Esophagus squamous epithelium (tissue), 5 donors: ENCODE data around the gene CAP2. TPM values are rescaled to one million over a fixed set of nuclear protein-coding genes. Genes with fewer than 3 reads are reported as not detected.

Source experiments
- DNase-seq: peaks from one replicate; lab custom pipeline; 2025; lab: John Stamatoyannopoulos, UW
- H3K27ac ChIP-seq, 4 donors: fragments of 200-600 bp; sonication (generic); one replicate each; pipeline ENCODE4 v1.5.1; 2016 to 2019; ENCODE audit warnings: mild to moderate bottlenecking in 1 of 4
- H3K27me3 ChIP-seq, 4 donors: fragments of 200-600 bp; sonication (generic); 1 replicate in 3 of 4; 2 replicates in 1 of 4; pipeline versions ENCODE4 v1.5.1 to v1.6.0; 2017 to 2021; ENCODE audit warnings: antibody characterized with exemption in 1 of 4
- H3K36me3 ChIP-seq, 3 donors: fragments of 200-600 bp; sonication (generic); one replicate each; pipeline ENCODE4 v1.5.1; 2016 to 2019
- H3K4me1 ChIP-seq, 3 donors: fragments of 200-600 bp; sonication (generic); one replicate each; pipeline ENCODE4 v1.5.1; 2017 to 2019
- H3K4me3 ChIP-seq, 4 donors: fragments of 200-600 bp; sonication (generic); 1 replicate in 3 of 4; 2 replicates in 1 of 4; pipeline ENCODE4 v1.5.1; 2016 to 2019; ENCODE audit warnings: mild to moderate bottlenecking in 2 of 4, moderate library complexity in 1 of 4
- H3K9me3 ChIP-seq, 3 donors: fragments of 200-600 bp; sonication (generic); one replicate each; pipeline ENCODE4 v1.5.1; 2016 to 2019
- CTCF ChIP-seq, 6 experiments: fragments of 450-650 bp in 4 of 6; fragments of 200-600 bp in 2 of 6; sonication (generic) in 2 of 6; IDR thresholded peaks; one replicate each; pipeline ENCODE4 v1.5.1; 2016 to 2019; ENCODE audit warnings: antibody characterized with exemption in 6 of 6, mild to moderate bottlenecking in 4 of 6, moderate library complexity in 4 of 6
- POLR2A ChIP-seq, 4 donors: fragments of 450-650 bp; IDR thresholded peaks; one replicate each; pipeline ENCODE4 v1.6.1; 2017; ENCODE audit warnings: antibody characterized with exemption in 4 of 4, mild to moderate bottlenecking in 4 of 4, moderate library complexity in 3 of 4
- WGBS, 2 donors: methylation state at CpG; one replicate each; pipeline ENCODE4 v1.1.5; 2018; 5-methylcytosine and 5-hydroxymethylcytosine counted together
- intact Hi-C: fragments of 100-400 bp; cut with DNase I; formaldehyde crosslinking; loops from one replicate; pipeline ENCODE4 v1.15.0; 2022
- total RNA-seq, 4 donors: library from RNA; depleted of rRNA; stranded (reverse); fragments of >200 nt; gene quantifications; one replicate each; pipeline ENCODE4 v1.1.0, GENCODE V29; 2016
- donor health status: DM: yes; HTN: yes; CAD: no.

Gene CAP2
- total RNA-seq, 4 donors from 2014 or later: 2.0 to 5.5 (median 2.7) TPM

GRCh38 chr6:17493286-17493685, 99.9 kb downstream of the CAP2 start:
- H3K4me3 ChIP-seq: no peak overlapping the region
- no peaks in the 10 kb centered on the region for H3K27me3 ChIP-seq
- peaks cover 0 to 32% (median 0%) of the 10 kb centered on the region in 3 donors for H3K4me1 ChIP-seq
- 63 to 67% methylated on average over 2 of the region's 2 CpGs for WGBS, 2 donors
- intact Hi-C loops: no loop called here
- H3K36me3 ChIP-seq: no peaks in the 10 kb centered on the region
- DNase-seq: no peak
- H3K27ac ChIP-seq: peak overlapping the region in 3 of 4 donors; percentile 1 to 79 (median 61)
- TF ChIP-seq CTCF (IDR thresholded peaks at IDR 0.05): no peak
- no peaks in the 10 kb centered on the region for H3K9me3 ChIP-seq

GRCh38 chr6:17494177-17494576, 100.8 kb downstream of the CAP2 start:
- no peak overlapping the region for H3K27ac ChIP-seq
- no peak for TF ChIP-seq CTCF (IDR thresholded peaks at IDR 0.05)
- TF ChIP-seq POLR2A (IDR thresholded peaks at IDR 0.05): no peak
- peaks cover 0 to 32% (median 0%) of the 10 kb centered on the region in 3 donors for H3K4me1 ChIP-seq
- no peak overlapping the region for H3K4me3 ChIP-seq
- no peaks in the 10 kb centered on the region for H3K36me3 ChIP-seq
- no peak for DNase-seq
- 89 to 92% methylated on average over 4 of the region's 4 CpGs for WGBS, 2 donors
- H3K27me3 ChIP-seq: no peaks in the 10 kb centered on the region
- H3K9me3 ChIP-seq: no peaks in the 10 kb centered on the region
- intact Hi-C loops: no loop called here

DNA sequence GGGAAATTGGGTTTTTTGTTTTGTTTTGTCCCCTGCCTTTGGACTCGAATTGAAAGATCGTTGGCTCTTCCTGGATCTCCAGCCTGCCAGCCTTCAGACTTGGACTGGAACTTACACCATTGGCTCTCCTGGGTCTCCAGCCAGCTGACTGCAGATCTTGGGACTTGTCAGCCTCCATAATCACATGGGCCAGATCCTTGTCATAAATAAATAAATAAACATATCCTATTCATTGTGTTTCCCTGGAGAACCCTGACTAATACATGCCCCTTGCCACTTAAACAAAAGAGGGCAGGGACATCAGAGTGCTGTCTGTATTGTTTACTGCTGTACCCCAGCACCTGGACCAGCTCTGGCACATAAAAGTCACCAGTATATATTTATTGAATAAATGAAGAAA, 101.5 kb downstream of the CAP2 start:
- no peaks in the 10 kb centered on the region for H3K9me3 ChIP-seq
- H3K4me1 ChIP-seq: peaks cover 0 to 32% (median 0%) of the 10 kb centered on the region in 3 donors
- WGBS, 2 donors: 82 to 92% methylated on average over 2 of the region's 2 CpGs
- H3K36me3 ChIP-seq: no peaks in the 10 kb centered on the region
- intact Hi-C loops: no loop called here
- no peak overlapping the region for H3K27ac ChIP-seq
- TF ChIP-seq POLR2A (IDR thresholded peaks at IDR 0.05) (no peak), CTCF (IDR thresholded peaks at IDR 0.05) (no peak)
- no peaks in the 10 kb centered on the region for H3K27me3 ChIP-seq
- H3K4me3 ChIP-seq: no peak overlapping the region
- DNase-seq: no peak

- no peak overlapping the region for H3K4me3 ChIP-seq
- H3K27ac ChIP-seq: no peak overlapping the region
- H3K36me3 ChIP-seq: no peaks in the 10 kb centered on the region
- H3K27me3 ChIP-seq: no peaks in the 10 kb centered on the region
- 57 to 58% methylated on average over 4 of the region's 4 CpGs for WGBS, 2 donors
- DNase-seq: no peak
- no peaks in the 10 kb centered on the region for H3K9me3 ChIP-seq
- intact Hi-C loops: no loop called here
- H3K4me1 ChIP-seq: peaks cover 0 to 12% (median 0%) of the 10 kb centered on the region in 3 donors
- TF ChIP-seq POLR2A (IDR thresholded peaks at IDR 0.05) (no peak), CTCF (IDR thresholded peaks at IDR 0.05) (no peak)
Observed at GRCh38 chr6:17497535-17498095, 104.2 kb downstream of the CAP2 start.

- H3K36me3 ChIP-seq: no peaks in the 10 kb centered on the region
- no peak overlapping the region for H3K4me3 ChIP-seq
- H3K9me3 ChIP-seq: no peaks in the 10 kb centered on the region
- H3K27me3 ChIP-seq: no peaks in the 10 kb centered on the region
- 80 to 86% methylated on average over 3 of the region's 3 CpGs for WGBS, 2 donors
- no peak overlapping the region for H3K27ac ChIP-seq
- H3K4me1 ChIP-seq: no peaks in the 10 kb centered on the region
- no peak for TF ChIP-seq CTCF (IDR thresholded peaks at IDR 0.05)
- no peak for TF ChIP-seq POLR2A (IDR thresholded peaks at IDR 0.05)
- DNase-seq: no peak
- intact Hi-C loops: no loop called here
Observed at GRCh38 chr6:17501442-17501841, 108.0 kb downstream of the CAP2 start.
